Measurements from ENCODE around the gene CYTH4.
A peak's percentile ranks its signal among the peaks of the same experiment; 100 is the strongest.

The CYTH4 gene

DNA sequence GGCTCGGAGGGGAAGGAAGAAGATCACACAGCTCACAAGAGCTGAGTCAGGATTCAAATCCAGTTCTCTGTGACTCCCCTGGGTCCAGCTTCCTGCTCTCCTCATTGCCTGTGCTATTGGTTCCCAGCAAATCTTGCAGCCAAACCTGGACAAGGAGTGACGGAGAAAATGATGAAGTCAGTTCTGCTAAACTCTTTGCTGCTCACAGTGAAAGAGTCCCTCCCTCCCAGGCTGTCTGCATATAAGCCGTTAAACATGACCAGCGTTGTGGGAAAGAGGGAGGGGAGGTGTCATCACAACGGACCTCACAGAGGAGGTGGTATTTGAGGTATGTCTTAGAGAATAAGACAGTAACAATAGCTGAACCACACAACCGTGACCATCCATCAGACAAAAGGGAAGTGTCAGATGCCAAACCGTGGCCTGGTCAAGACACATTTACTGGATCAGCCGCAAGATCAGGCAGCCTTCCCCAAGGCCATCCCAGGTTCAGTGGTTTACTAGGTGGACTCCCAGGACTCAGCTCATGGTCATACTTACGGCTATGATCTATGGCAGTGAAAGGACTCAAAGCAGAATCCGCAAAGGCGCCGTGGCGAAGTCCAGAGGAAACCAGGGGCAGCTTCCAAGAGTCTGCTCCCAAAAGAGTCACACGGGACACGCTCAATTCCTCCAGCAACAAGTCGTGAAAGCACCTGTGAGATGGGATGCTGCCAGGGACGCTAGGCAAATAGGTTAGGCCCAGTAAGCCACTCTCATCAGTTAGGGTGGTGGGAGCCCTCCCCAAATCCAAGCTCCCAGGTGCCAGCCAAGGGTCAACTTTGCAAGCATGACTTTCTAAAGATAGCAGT, 2.8 kb upstream of the CYTH4 start:
- Histone ChIP-seq H2BK5ac (ENCODE audit: low read length) (no peak overlapping the region), H3K4ac (ENCODE audit: low read length) (no peak overlapping the region), H3K4me3 (ENCODE audit: low read length in 2 of 2) (no peak overlapping the region), H3K9me3 (replicated peaks in 1 of 2; ENCODE audit: control insufficient read depth in 2 of 2, insufficient read depth in 1 of 2, low read depth in 1 of 2, low read length in 2 of 2) (no peaks in the 10 kb centered on the region), H2BK120ac (ENCODE audit: low read depth, low read length) (no peak overlapping the region), H2AK5ac (ENCODE audit: low read depth, low read length) (no peak overlapping the region), H3K9ac (ENCODE audit: low read depth, low read length, poor library complexity) (no peak overlapping the region), H2AFZ (ENCODE audit: low read length) (peak overlapping the region; percentile 15), H3K79me1 (ENCODE audit: low read depth, low read length) (no peaks in the 10 kb centered on the region), H3K27me3 (ENCODE audit: control insufficient read depth in 3 of 3, insufficient read depth in 3 of 3, low read depth in 1 of 3, low read length in 3 of 3) (peaks cover 0 to 17% (median 0%) of the 10 kb centered on the region in 3 experiments), H3K36me3 (replicated peaks in 1 of 2; ENCODE audit: control insufficient read depth in 2 of 2, insufficient read depth in 2 of 2, low read length in 2 of 2) (no peaks in the 10 kb centered on the region), H3K27ac (replicated peaks; ENCODE audit: low read length) (no peak overlapping the region), H3K14ac (ENCODE audit: low read length) (no peak overlapping the region), H3K4me2 (ENCODE audit: insufficient read depth, low read length, poor library complexity, severe bottlenecking) (no peak overlapping the region), H2BK15ac (ENCODE audit: low read length) (no peak overlapping the region), H3K18ac (ENCODE audit: low read length) (no peak overlapping the region), H4K8ac (ENCODE audit: low read depth, low read length) (no peak overlapping the region), H2BK12ac (ENCODE audit: low read length) (no peak overlapping the region), H3K23ac (ENCODE audit: low read depth, low read length, poor library complexity) (no peak overlapping the region), H4K91ac (ENCODE audit: low read depth, low read length, poor library complexity) (no peak overlapping the region), H3K4me1 (ENCODE audit: control insufficient read depth in 2 of 2, insufficient read depth in 1 of 2, low read depth in 1 of 2, low read length in 2 of 2) (peaks cover 6 to 8% of the 10 kb centered on the region in 2 donors)
- DNase-seq (ENCODE audit: low spot score), result no peak
- WGBS, 2 donors (ENCODE audit: extremely low coverage in 2 of 2, insufficient read length in 2 of 2, insufficient replicate concordance in 1 of 2), result no CpG with 5 or more reads among the region's 17 CpGs

DNA sequence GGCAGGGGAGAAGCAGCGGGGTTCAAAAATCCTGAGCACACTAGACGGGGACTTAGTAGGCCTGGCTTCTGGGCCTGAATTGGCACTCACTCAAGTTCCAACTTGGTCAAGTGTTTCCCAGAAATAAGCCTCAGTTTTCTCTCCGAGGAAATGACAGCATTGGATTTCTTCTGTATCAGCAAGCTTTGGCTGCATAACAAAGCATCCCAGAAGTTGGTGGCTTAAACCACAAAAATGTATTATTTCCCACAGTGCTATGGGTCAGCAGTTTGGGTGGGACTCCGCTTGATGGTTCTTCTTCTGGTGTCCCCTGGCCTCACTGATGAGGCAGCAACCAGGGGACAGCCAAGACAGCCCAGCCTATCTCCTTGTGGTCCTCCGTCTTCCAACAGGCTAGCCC, 1.6 kb upstream of the CYTH4 start:
- no peak overlapping the region for H4K91ac ChIP-seq (ENCODE audit: low read depth, low read length, poor library complexity)
- no CpG with 5 or more reads among the region's 5 CpGs for WGBS, 2 donors (ENCODE audit: extremely low coverage in 2 of 2, insufficient read length in 2 of 2, insufficient replicate concordance in 1 of 2)

DNA sequence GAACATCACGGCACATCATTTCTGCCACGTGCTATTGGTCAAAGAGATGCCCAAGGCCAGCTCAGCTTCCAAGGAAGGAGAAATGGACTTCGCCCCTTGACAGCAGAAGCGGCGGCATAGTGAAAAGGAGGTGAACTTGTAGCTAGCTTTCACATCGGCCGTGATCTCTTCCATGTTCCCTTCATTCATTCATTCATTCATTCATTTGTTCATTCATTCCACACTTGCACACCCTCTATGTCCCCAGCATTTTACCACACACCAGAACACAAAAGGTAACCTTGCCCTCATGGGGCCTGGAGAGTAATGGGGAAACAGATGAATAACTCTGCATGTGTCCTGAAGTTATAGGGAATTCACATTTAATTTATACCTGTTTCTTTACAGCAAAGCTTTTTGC, 1.1 kb upstream of the CYTH4 start:
- Histone ChIP-seq H3K9me3 (replicated peaks in 1 of 2; ENCODE audit: control insufficient read depth in 2 of 2, insufficient read depth in 1 of 2, low read depth in 1 of 2, low read length in 2 of 2) (no peaks in the 10 kb centered on the region), H2BK5ac (ENCODE audit: low read length) (no peak overlapping the region), H2BK120ac (ENCODE audit: low read depth, low read length) (no peak overlapping the region), H3K27ac (replicated peaks; ENCODE audit: low read length) (no peak overlapping the region), H3K27me3 (ENCODE audit: control insufficient read depth in 3 of 3, insufficient read depth in 3 of 3, low read depth in 1 of 3, low read length in 3 of 3) (peaks cover 0 to 19% (median 0%) of the 10 kb centered on the region in 3 experiments), H2BK12ac (ENCODE audit: low read length) (no peak overlapping the region), H3K36me3 (replicated peaks in 1 of 2; ENCODE audit: control insufficient read depth in 2 of 2, insufficient read depth in 2 of 2, low read length in 2 of 2) (no peaks in the 10 kb centered on the region), H4K8ac (ENCODE audit: low read depth, low read length) (no peak overlapping the region), H2AFZ (ENCODE audit: low read length) (no peak overlapping the region), H2AK5ac (ENCODE audit: low read depth, low read length) (no peak overlapping the region), H3K9ac (ENCODE audit: low read depth, low read length, poor library complexity) (no peak overlapping the region), H4K91ac (ENCODE audit: low read depth, low read length, poor library complexity) (no peak overlapping the region), H3K79me1 (ENCODE audit: low read depth, low read length) (no peaks in the 10 kb centered on the region), H3K18ac (ENCODE audit: low read length) (no peak overlapping the region), H2BK15ac (ENCODE audit: low read length) (no peak overlapping the region), H3K23ac (ENCODE audit: low read depth, low read length, poor library complexity) (no peak overlapping the region), H3K4me1 (ENCODE audit: control insufficient read depth in 2 of 2, insufficient read depth in 1 of 2, low read depth in 1 of 2, low read length in 2 of 2) (peaks cover 6 to 8% of the 10 kb centered on the region in 2 donors), H3K4me3 (ENCODE audit: low read length in 2 of 2) (no peak overlapping the region), H3K4ac (ENCODE audit: low read length) (no peak overlapping the region), H3K4me2 (ENCODE audit: insufficient read depth, low read length, poor library complexity, severe bottlenecking) (no peak overlapping the region), H3K14ac (ENCODE audit: low read length) (no peak overlapping the region)
- no peak for DNase-seq (ENCODE audit: low spot score)
- whole genome bisulfite sequencing, 2 donors (ENCODE audit: extremely low coverage in 2 of 2, insufficient read length in 2 of 2, insufficient replicate concordance in 1 of 2), result no CpG with 5 or more reads among the region's 7 CpGs

More for the DNA sequence above, 1.6 kb upstream of the CYTH4 start:
- Histone ChIP-seq H3K9me3 (replicated peaks in 1 of 2; ENCODE audit: control insufficient read depth in 2 of 2, insufficient read depth in 1 of 2, low read depth in 1 of 2, low read length in 2 of 2) (no peaks in the 10 kb centered on the region), H3K4me3 (ENCODE audit: low read length in 2 of 2) (no peak overlapping the region), H3K23ac (ENCODE audit: low read depth, low read length, poor library complexity) (no peak overlapping the region), H3K9ac (ENCODE audit: low read depth, low read length, poor library complexity) (no peak overlapping the region), H3K4me1 (ENCODE audit: control insufficient read depth in 2 of 2, insufficient read depth in 1 of 2, low read depth in 1 of 2, low read length in 2 of 2) (peaks cover 6 to 8% of the 10 kb centered on the region in 2 donors), H3K36me3 (replicated peaks in 1 of 2; ENCODE audit: control insufficient read depth in 2 of 2, insufficient read depth in 2 of 2, low read length in 2 of 2) (no peaks in the 10 kb centered on the region), H2AK5ac (ENCODE audit: low read depth, low read length) (no peak overlapping the region), H4K8ac (ENCODE audit: low read depth, low read length) (no peak overlapping the region), H3K27ac (replicated peaks; ENCODE audit: low read length) (no peak overlapping the region), H2BK120ac (ENCODE audit: low read depth, low read length) (no peak overlapping the region), H3K14ac (ENCODE audit: low read length) (no peak overlapping the region), H3K27me3 (ENCODE audit: control insufficient read depth in 3 of 3, insufficient read depth in 3 of 3, low read depth in 1 of 3, low read length in 3 of 3) (peaks cover 0 to 18% (median 0%) of the 10 kb centered on the region in 3 experiments), H2BK5ac (ENCODE audit: low read length) (no peak overlapping the region), H3K4me2 (ENCODE audit: insufficient read depth, low read length, poor library complexity, severe bottlenecking) (no peak overlapping the region), H3K4ac (ENCODE audit: low read length) (no peak overlapping the region), H3K18ac (ENCODE audit: low read length) (no peak overlapping the region), H3K79me1 (ENCODE audit: low read depth, low read length) (no peaks in the 10 kb centered on the region), H2BK12ac (ENCODE audit: low read length) (no peak overlapping the region), H2BK15ac (ENCODE audit: low read length) (no peak overlapping the region), H2AFZ (ENCODE audit: low read length) (no peak overlapping the region)
- DNase-seq (ENCODE audit: low spot score), result no peak

DNA sequence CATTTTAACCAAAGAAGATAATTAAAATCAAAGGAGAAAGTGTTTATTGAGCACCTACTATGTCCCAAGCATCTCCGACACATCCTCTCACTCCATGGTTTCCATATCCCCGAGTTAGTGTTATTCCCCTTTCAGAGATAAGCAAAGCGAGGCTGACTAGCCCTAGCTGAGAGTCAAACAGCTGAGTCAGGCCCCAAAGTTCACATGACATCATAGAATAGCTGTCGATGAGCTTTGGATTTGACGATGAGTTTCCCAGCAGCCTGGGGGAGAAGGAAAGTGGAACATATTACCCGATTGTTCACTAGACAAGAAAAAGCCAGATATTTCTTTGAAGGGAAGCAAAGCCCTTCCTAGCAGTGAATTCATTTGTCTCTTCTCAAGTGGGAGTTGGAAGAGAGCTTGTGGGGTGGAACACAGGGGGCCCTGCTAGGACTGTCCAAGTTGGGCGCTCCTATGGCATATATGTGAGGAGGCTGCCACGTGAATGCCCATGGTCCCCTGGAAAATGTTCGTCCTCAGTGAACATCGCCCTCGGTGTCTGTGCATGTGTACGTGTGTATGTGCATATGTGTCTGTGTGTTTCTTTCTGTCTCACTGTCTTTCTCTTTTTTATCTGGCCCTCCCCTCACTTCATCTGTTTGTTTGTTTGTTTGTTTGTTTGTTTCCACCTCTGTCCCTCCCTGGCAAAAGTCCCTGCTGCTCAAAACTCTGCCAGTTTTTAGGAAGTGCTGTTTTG, 493 bp upstream of the CYTH4 start:
- H3K27me3 ChIP-seq (ENCODE audit: control insufficient read depth in 3 of 3, insufficient read depth in 3 of 3, low read depth in 1 of 3, low read length in 3 of 3), result peaks cover 0 to 22% (median 0%) of the 10 kb centered on the region in 3 experiments
- H4K91ac ChIP-seq (ENCODE audit: low read depth, low read length, poor library complexity), result no peak overlapping the region
- no peak overlapping the region for H4K8ac ChIP-seq (ENCODE audit: low read depth, low read length)
- peaks cover 6 to 8% of the 10 kb centered on the region in 2 donors for H3K4me1 ChIP-seq (ENCODE audit: control insufficient read depth in 2 of 2, insufficient read depth in 1 of 2, low read depth in 1 of 2, low read length in 2 of 2)
- no peak overlapping the region for H3K4ac ChIP-seq (ENCODE audit: low read length)
- H3K23ac ChIP-seq (ENCODE audit: low read depth, low read length, poor library complexity), result no peak overlapping the region
- no peak overlapping the region for H2AK5ac ChIP-seq (ENCODE audit: low read depth, low read length)
- no peak overlapping the region for H2BK12ac ChIP-seq (ENCODE audit: low read length)
- no peak overlapping the region for H2AFZ ChIP-seq (ENCODE audit: low read length)
- no peak overlapping the region for H3K14ac ChIP-seq (ENCODE audit: low read length)
- H2BK5ac ChIP-seq (ENCODE audit: low read length), result no peak overlapping the region
- no peaks in the 10 kb centered on the region for H3K79me1 ChIP-seq (ENCODE audit: low read depth, low read length)
- H3K4me2 ChIP-seq (ENCODE audit: insufficient read depth, low read length, poor library complexity, severe bottlenecking), result no peak overlapping the region
- no peak overlapping the region for H2BK120ac ChIP-seq (ENCODE audit: low read depth, low read length)
- H3K18ac ChIP-seq (ENCODE audit: low read length), result no peak overlapping the region
- no peak overlapping the region for H3K4me3 ChIP-seq (ENCODE audit: low read length in 2 of 2)
- H3K27ac ChIP-seq (replicated peaks; ENCODE audit: low read length), result no peak overlapping the region
- DNase-seq (ENCODE audit: low spot score), result no peak
- no CpG with 5 or more reads among the region's 12 CpGs for WGBS, 2 donors (ENCODE audit: extremely low coverage in 2 of 2, insufficient read length in 2 of 2, insufficient replicate concordance in 1 of 2)
- H3K9me3 ChIP-seq (replicated peaks in 1 of 2; ENCODE audit: control insufficient read depth in 2 of 2, insufficient read depth in 1 of 2, low read depth in 1 of 2, low read length in 2 of 2), result no peaks in the 10 kb centered on the region
- no peak overlapping the region for H3K9ac ChIP-seq (ENCODE audit: low read depth, low read length, poor library complexity)
- H2BK15ac ChIP-seq (ENCODE audit: low read length), result no peak overlapping the region
- no peaks in the 10 kb centered on the region for H3K36me3 ChIP-seq (replicated peaks in 1 of 2; ENCODE audit: control insufficient read depth in 2 of 2, insufficient read depth in 2 of 2, low read length in 2 of 2)
